Measurements from ENCODE around the gene ALG10B. TPM values are rescaled to one million over a fixed set of nuclear protein-coding genes. Genes with fewer than 3 reads are reported as not detected.

The ALG10B gene
- total and polyA plus RNA-seq, 2 of the 8 experiments (the other 6 are each of a cell fraction or from before 2014, with no cell fraction given), result 3.2 to 5.4 TPM

DNA sequence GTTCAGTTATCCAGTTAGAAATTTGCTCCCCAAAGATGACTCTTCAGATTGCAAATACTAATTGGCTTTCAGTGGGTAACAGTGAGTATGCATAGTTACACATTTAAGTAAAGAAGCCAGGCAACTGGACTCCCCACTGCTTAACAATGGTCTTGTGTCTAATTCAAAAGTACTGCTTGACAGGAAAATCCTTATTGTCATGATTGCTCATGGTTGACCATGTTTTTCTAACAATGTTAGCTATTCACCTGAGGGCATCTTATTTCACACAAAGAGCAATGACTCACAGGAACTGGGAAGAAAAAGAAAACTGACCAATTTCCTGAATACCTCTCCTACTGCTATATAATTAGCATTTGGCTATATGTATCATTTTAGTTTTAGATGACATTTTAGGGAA lies 33.7 kb upstream of the ALG10B start:
- H3K4me2 ChIP-seq (ENCODE audit: insufficient read depth in 1 of 2, low read depth in 2 of 2, low read length in 2 of 2), result no peak overlapping the region
- H4K91ac ChIP-seq (replicated peaks; ENCODE audit: insufficient read length, low read length), result no peak overlapping the region
- no peak overlapping the region for H2BK20ac ChIP-seq (ENCODE audit: low read length)
- H2BK120ac ChIP-seq (replicated peaks; ENCODE audit: low read depth, low read length), result no peak overlapping the region
- no peak for DNase-seq (ENCODE audit: low read depth in 1 of 2, low spot score in 2 of 2)
- H3K14ac ChIP-seq (ENCODE audit: insufficient read length), result no peak overlapping the region
- H2AFZ ChIP-seq (ENCODE audit: low read length), result no peak overlapping the region
- TF ChIP-seq BRCA1 (IDR thresholded peaks at IDR 0.05; ENCODE audit: low read depth, low read length), result no peak
- no peak for TF ChIP-seq TAF1 (IDR thresholded peaks at IDR 0.05; ENCODE audit: low read depth, low read length)
- no peak for TF ChIP-seq USF2 (IDR thresholded peaks at IDR 0.05; ENCODE audit: low read length)
- no peak for TF ChIP-seq SP1 (IDR thresholded peaks at IDR 0.05; ENCODE audit: low read depth, low read length)
- no peak for TF ChIP-seq CHD2 (IDR thresholded peaks at IDR 0.05; ENCODE audit: low read length)
- no peak for TF ChIP-seq ZNF274 (IDR thresholded peaks at IDR 0.05; ENCODE audit: borderline replicate concordance, extremely low read depth, low read length)
- no peak for TF ChIP-seq TAF7 (optimal IDR thresholded peaks at IDR 0.05; ENCODE audit: borderline replicate concordance, low read depth, low read length)
- H2BK12ac ChIP-seq (ENCODE audit: low read depth, low read length), result no peak overlapping the region
- H4K8ac ChIP-seq (ENCODE audit: extremely low read depth, insufficient read depth, low read length), result no peak overlapping the region
- ChIA-PET CTCF (ENCODE audit: partially characterized antibody) (no interaction called here), POLR2A (ENCODE audit: partially characterized antibody) (no interaction called here)
- no peaks in the 10 kb centered on the region for H3K79me2 ChIP-seq (ENCODE audit: control insufficient read depth in 1 of 2, insufficient read depth in 2 of 2, low read length in 2 of 2)
- H4K20me1 ChIP-seq (replicated peaks in 1 of 2; ENCODE audit: control insufficient read depth in 1 of 2, insufficient read depth in 2 of 2, low read length in 2 of 2), result no peaks in the 10 kb centered on the region
- no peak overlapping the region for H4K5ac ChIP-seq (ENCODE audit: insufficient read length, low read depth, low read length)
- H3K79me1 ChIP-seq (ENCODE audit: low read depth, low read length), result no peaks in the 10 kb centered on the region
- no peak overlapping the region for H3K23ac ChIP-seq (ENCODE audit: insufficient read length)
- H2BK15ac ChIP-seq (ENCODE audit: low read length), result no peak overlapping the region
- H3K56ac ChIP-seq (replicated peaks; ENCODE audit: insufficient read length, low read depth, low read length), result no peak overlapping the region
- peaks cover 34 to 39% of the 10 kb centered on the region in 2 experiments for H3K9me3 ChIP-seq (ENCODE audit: insufficient read depth in 2 of 2, low read depth in 1 of 2, low read length in 1 of 2)
- no peak overlapping the region for H2BK5ac ChIP-seq (ENCODE audit: low read depth, low read length)
- no peak overlapping the region for H3K4me3 ChIP-seq (ENCODE audit: extremely low read depth in 1 of 4, insufficient read depth in 2 of 4, low read depth in 3 of 4, low read length in 4 of 4)
- no peaks in the 10 kb centered on the region for H3K4me1 ChIP-seq (replicated peaks in 1 of 4; ENCODE audit: control insufficient read depth in 3 of 4, insufficient read depth in 4 of 4, low read length in 3 of 4)
- no peak overlapping the region for H3K9ac ChIP-seq (replicated peaks in 1 of 4; ENCODE audit: extremely low read depth in 1 of 4, low read depth in 3 of 4, low read length in 3 of 4)
- H3K4ac ChIP-seq (replicated peaks; ENCODE audit: insufficient read length, low read depth, low read length), result no peak overlapping the region
- no peak for FAIRE-seq
- no peak overlapping the region for H3K27ac ChIP-seq (ENCODE audit: low read depth, low read length)
- no peaks in the 10 kb centered on the region for H3K23me2 ChIP-seq (ENCODE audit: low read depth, low read length)
- H3K18ac ChIP-seq (ENCODE audit: extremely low read depth, low read length), result no peak overlapping the region
- H2AK5ac ChIP-seq (ENCODE audit: low read depth, low read length), result no peak overlapping the region
- H3K36me3 ChIP-seq (ENCODE audit: control insufficient read depth in 2 of 4, insufficient read depth in 4 of 4, low read length in 3 of 4), result no peaks in the 10 kb centered on the region
- no peaks in the 10 kb centered on the region for H3K27me3 ChIP-seq (replicated peaks in 1 of 4; ENCODE audit: control insufficient read depth in 3 of 4, extremely low read depth in 1 of 4, insufficient read depth in 3 of 4, low read length in 3 of 4)
